ES-I3 (cell line): Measurements from ENCODE around the gene MARCHF5.

ENCODE experiments used
- H3K36me3 ChIP-seq: 2 replicates; pipeline ENCODE4 v1.6.1; 2013; ENCODE audit warnings: mild to moderate bottlenecking, low read length, control low read depth, moderate library complexity; ENCODE audit not compliant: insufficient read depth
- H3K4me1 ChIP-seq: 2 replicates; pipeline ENCODE4 v1.6.1; 2013; ENCODE audit warnings: mild to moderate bottlenecking, control low read depth, low read length; ENCODE audit not compliant: insufficient read depth
- H3K9ac ChIP-seq: 2 replicates; pipeline ENCODE4 v1.6.1; 2013; ENCODE audit warnings: low read depth, mild to moderate bottlenecking, low read length, moderate library complexity
- H3K9me3 ChIP-seq: 2 replicates; pipeline ENCODE4 v1.6.1; 2013; ENCODE audit warnings: mild to moderate bottlenecking, low read length, moderate library complexity; ENCODE audit not compliant: control insufficient read depth, insufficient read depth

MARCHF5 gene

DNA sequence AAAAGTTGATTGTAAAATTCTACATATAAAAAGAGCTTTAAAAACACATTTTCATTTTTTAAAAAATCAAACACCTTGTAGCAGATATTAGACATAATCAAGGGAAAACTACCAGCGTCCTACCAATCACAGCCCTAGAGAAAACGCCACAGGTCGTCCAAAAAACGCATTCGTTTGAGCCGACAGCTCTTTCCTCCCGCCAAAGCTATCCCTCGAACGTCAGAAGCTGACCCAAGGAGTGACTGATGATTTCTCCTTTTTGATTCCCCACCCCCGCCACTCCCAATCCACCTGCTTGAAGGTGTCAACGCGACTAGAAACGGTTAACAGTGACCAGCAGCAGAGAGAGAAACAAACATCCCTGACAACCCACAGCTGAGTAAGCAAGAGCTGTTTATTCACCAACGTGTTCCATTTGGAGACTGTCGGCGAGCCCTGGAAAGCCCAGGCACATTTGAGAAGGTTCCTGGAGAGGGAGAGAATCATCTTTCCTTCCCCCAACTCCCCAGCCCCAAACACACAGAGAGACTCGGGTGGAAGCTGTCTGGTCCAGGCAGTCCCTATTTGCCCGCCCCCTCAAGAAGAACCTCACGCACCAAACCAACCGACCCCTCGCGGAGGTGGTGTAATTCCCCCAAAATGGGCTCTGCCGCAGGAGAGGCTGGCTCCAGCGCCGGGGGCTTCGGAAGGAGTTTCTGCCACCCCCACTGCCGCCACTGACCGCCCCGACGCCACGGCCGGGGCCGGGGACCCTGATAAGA is 711 bp upstream of the MARCHF5 start:
- Histone ChIP-seq H3K4me1 (peaks cover 5% of the 10 kb centered on the region; the same call in 1 of the 2 replicates), H3K36me3 (0 out of 2 replicates have a peak, but pooled peaks cover 5% of the 10 kb centered on the region), H3K9ac (peak overlapping the region; percentile 99), H3K9me3 (no peaks in the 10 kb centered on the region)

DNA sequence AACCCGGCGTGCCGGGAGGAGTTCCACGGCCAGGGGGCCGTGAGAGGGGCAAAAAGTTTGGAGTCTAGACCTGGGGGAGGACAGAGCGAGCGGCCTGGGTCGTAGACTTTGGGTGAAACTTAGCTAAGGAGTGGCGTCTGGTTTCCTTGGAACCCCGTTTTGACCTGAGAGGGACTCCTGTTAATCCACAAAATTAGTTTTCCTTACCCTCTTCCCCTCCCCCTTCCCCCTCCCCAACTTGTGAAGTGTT is 574 bp downstream of the MARCHF5 start:
- peak overlapping the region; percentile 99 for H3K9ac ChIP-seq
- H3K4me1 ChIP-seq = peaks cover 5% of the 10 kb centered on the region; the same call in 1 of the 2 replicates
- H3K9me3 ChIP-seq = no peaks in the 10 kb centered on the region
- 0 out of 2 replicates have a peak, but pooled peaks cover 5% of the 10 kb centered on the region for H3K36me3 ChIP-seq

DNA sequence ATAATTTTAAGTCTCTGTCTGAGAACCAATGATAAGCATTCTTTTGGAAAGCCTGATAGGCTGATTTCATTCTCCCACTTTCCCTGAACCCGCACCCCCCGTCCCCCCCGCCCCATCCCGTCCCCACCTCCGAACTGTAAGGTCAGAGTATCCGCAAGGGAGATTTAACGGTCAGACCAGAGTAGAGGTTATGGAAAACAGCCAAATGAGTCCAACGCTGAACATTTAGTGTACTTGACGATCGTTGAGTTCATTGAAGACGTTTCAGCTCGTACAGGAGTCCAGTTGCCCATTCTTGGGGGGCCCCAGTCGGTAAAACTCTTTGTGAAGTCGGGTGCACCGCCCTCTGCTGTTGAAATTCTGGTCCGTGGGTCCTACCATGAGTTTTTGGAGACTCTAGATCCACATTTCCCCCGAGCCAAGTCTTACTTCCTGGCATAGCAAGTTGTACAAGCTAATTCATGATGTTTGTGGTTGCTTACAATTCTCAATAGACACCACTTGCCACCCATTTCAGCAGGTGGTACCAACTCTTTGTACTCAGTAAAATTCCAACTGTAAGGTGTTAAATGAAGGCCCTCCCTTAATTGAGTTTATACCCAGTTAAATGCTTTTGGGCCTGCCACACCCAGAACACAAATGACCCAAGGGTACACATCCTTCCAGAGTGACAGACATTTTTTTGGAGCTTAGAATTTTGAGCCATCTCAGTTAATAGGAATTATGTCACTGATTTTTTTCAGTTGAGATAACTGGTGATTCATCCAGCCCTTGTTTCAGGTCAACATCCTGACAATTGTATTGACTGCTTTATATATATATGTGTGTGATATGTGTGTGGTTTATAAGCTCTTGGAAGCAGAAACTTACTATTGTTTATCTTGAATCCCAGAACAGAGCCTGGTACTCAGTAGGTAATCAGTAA is 1.2 kb downstream of the MARCHF5 start:
- peak overlapping the region; percentile 99 for H3K9ac ChIP-seq
- H3K36me3 ChIP-seq = 0 out of 2 replicates have a peak, but pooled peaks cover 5% of the 10 kb centered on the region
- peaks cover 5% of the 10 kb centered on the region; the same call in 1 of the 2 replicates for H3K4me1 ChIP-seq
- no peaks in the 10 kb centered on the region for H3K9me3 ChIP-seq

DNA sequence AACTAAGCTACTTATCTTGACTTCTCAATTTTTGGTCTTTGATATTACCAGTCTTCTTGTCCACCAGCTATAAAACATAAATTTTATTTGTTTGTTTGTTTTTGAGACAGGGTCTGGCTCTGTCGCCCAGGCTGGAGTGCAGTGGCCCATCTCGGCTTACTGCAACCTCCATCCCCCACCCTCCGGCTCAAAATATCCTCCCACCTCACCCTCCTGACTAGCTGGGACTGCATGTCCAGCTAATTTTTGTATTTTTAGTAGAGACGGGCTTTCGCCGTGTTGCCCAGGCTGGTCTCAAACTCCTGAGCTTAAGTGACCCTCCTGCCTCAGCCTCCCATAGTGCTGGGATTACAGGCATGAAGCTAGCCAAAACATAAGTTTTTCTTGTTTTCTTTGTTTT is 7.5 kb downstream of the MARCHF5 start:
- H3K4me1 ChIP-seq = peaks cover 8% of the 10 kb centered on the region; the same call in 1 of the 2 replicates
- no peak overlapping the region for H3K9ac ChIP-seq
- H3K36me3 ChIP-seq = peaks cover 8% of the 10 kb centered on the region; the same call in 1 of the 2 replicates
- no peaks in the 10 kb centered on the region for H3K9me3 ChIP-seq

DNA sequence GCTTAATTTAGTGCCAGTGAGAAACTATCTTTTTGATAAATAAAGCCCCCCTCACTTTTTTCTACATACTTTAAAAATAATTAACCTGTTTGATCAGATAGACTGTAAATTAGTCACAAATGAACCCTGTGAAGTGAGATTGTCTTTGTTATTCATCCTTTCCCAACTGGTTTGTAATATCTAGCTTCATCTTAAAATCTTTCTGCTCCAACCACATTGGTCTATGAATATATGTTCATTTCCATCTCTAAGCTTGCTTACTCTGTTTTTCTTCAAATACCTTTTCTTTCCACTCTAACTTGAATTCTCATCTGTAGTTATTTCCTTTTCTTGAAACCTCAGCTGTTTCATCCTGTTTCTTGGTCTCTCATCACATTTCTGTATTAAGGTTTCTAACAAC is 12.1 kb downstream of the MARCHF5 start:
- no peaks in the 10 kb centered on the region for H3K9me3 ChIP-seq
- H3K9ac ChIP-seq = no peak overlapping the region; the same call in 1 of the 2 replicates
- H3K36me3 ChIP-seq = peaks cover 4% of the 10 kb centered on the region; the same call in 1 of the 2 replicates
- peaks cover 32% of the 10 kb centered on the region for H3K4me1 ChIP-seq

DNA sequence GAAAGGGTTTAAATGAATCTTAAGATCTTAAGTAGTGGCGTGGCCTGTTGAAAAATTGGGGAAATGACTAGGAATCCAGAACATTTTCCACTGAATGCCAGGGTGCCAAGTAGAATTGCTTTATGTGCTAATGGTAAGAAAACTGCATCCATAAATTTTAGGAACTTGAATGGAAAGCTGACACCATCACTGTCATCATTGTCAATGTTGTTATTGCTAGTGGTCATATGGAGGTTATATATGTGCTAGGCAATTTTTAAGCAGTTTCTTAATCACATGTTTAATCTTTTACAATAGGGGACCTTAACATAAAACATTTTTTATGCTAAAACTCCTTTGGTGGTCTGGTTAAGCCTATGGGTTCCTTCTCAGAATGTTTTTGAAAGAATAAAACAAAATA is 13.1 kb downstream of the MARCHF5 start:
- no peaks in the 10 kb centered on the region for H3K9me3 ChIP-seq
- no peak overlapping the region for H3K9ac ChIP-seq
- H3K4me1 ChIP-seq = peaks cover 32% of the 10 kb centered on the region
- H3K36me3 ChIP-seq = peaks cover 4% of the 10 kb centered on the region; the same call in 1 of the 2 replicates

DNA sequence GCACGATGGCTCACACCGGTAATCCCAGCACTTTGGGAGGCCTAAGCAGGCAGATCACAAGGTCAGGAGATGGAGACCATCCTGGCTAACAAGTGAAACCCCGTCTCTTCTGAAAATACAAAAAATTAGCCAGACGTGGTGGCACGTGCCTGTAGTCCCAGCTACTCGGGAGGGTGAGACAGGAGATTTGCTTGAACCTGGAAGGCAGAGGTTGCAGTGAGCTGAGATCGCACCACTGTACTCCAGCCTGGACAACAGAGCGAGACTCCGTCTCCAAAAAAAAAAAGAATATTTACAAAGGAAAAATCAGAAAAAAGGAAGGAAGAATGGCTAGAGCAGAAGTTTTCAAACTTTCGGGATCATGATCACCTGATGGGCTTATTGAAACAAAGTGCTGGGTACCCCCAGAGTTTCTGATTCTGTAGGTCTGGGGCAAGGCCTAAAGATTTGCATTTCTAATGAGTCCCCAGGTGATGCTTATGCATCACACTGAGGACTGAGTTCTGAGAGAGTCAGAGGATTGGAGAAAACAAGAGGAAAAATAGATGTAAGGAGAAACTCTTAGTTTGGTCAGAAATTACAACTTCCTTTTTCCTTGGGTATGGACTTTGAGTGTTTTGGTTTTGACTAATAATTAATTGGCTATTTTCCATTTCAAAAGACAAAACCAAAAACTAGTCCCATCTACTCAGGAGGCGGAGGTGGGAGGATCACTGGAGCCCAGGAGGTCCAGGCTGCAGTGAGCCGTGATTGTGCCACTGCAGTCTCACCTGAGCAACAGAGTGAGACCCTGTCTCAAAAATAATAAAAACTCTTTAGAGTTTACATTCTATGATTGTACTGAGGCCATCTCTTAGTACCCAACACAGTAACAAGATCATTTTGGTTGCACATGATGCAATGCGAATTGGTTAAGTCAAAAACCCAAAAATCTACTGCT is 14.4 kb downstream of the MARCHF5 start:
- Histone ChIP-seq H3K9ac (no peak overlapping the region), H3K4me1 (peaks cover 32% of the 10 kb centered on the region)

DNA sequence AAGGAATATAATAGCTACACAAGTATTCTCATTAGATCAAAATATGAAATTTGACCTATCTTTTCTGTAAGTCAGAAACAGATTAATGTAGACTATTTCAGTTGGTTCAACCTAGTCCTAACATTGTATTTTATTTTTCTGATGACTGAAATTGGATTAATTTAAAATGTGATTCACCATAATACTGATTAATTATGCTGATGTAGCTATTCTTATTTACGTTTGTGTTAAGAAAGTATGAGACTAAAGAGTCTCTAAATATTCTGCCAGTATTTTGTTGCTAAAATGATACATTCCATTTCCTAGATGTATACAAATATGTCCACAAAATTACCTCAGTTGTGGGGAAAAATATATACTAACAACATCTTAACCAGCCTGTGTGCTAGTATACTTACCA is 18.3 kb downstream of the MARCHF5 start:
- H3K9ac ChIP-seq = no peak overlapping the region
- no peaks in the 10 kb centered on the region for H3K9me3 ChIP-seq
- H3K4me1 ChIP-seq = peaks cover 16% of the 10 kb centered on the region
- H3K36me3 ChIP-seq = no peaks in the 10 kb centered on the region

More for the DNA sequence above, 14.4 kb downstream of the MARCHF5 start:
- H3K36me3 ChIP-seq = peaks cover 4% of the 10 kb centered on the region; the same call in 1 of the 2 replicates
- no peaks in the 10 kb centered on the region for H3K9me3 ChIP-seq

DNA sequence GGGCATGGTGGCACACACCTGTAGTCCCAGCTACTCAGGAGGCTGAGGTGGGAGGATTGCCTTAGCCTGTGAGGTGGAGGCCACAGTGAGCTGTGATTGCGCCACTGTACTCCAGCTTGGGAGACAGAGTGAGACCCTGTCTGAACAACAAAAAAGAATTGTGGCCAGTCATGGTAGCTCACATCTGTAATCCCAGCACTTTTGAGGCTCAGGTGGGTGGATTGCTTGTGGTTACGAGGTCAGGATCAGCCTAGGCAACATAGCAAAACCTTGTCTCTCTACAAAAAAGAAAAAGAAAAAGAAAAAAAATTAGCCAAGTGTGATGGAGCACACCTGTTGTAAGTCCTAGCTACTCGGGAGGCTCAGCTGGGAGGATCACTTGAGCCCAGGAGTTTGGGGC is 22.8 kb downstream of the MARCHF5 start:
- Histone ChIP-seq H3K4me1 (no peaks in the 10 kb centered on the region; the same call in 1 of the 2 replicates), H3K9ac (no peak overlapping the region), H3K9me3 (no peaks in the 10 kb centered on the region), H3K36me3 (no peaks in the 10 kb centered on the region)

DNA sequence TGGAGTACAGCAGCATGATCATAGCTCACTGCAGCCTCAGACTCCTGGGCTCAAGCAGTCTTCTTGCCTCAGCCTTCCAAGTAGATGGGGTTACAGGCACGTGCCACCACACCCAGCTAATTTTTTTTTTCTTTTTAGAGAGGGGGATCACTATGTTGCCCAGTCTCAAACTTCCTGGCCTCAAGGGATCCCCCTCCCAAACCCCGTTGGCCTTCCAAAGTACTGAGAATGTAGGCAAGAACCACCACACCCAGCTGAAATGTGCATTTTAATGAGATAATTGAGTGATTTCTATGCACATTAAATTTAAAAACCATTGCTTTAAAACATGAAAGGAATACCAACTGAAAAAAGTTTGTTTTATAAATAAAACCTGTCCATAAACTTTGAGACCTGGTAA is 25.6 kb downstream of the MARCHF5 start:
- H3K36me3 ChIP-seq = no peaks in the 10 kb centered on the region
- no peaks in the 10 kb centered on the region for H3K4me1 ChIP-seq

DNA sequence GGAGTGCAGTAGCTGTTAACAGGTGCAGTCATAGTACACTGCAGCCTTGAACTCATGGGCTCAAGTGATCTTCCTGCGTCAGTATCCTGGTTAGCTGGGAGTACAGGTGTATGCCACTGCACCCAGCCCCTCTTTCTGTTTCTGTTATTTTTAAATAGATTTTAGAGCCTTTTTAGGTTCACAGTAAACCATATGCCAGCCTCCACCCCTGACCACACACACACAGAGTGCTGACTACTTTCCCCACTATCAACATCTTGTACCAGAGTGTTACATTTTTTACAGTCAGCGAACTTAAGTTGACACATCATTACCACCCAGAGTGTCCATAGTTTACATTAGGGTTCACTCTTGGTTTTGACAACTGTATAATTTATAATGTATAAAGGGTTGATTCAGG is 32.1 kb downstream of the MARCHF5 start:
- Histone ChIP-seq H3K9ac (no peak overlapping the region), H3K36me3 (no peaks in the 10 kb centered on the region), H3K4me1 (no peaks in the 10 kb centered on the region), H3K9me3 (no peaks in the 10 kb centered on the region)

More for the DNA sequence above, 25.6 kb downstream of the MARCHF5 start:
- Histone ChIP-seq H3K9ac (no peak overlapping the region), H3K9me3 (no peaks in the 10 kb centered on the region)

DNA sequence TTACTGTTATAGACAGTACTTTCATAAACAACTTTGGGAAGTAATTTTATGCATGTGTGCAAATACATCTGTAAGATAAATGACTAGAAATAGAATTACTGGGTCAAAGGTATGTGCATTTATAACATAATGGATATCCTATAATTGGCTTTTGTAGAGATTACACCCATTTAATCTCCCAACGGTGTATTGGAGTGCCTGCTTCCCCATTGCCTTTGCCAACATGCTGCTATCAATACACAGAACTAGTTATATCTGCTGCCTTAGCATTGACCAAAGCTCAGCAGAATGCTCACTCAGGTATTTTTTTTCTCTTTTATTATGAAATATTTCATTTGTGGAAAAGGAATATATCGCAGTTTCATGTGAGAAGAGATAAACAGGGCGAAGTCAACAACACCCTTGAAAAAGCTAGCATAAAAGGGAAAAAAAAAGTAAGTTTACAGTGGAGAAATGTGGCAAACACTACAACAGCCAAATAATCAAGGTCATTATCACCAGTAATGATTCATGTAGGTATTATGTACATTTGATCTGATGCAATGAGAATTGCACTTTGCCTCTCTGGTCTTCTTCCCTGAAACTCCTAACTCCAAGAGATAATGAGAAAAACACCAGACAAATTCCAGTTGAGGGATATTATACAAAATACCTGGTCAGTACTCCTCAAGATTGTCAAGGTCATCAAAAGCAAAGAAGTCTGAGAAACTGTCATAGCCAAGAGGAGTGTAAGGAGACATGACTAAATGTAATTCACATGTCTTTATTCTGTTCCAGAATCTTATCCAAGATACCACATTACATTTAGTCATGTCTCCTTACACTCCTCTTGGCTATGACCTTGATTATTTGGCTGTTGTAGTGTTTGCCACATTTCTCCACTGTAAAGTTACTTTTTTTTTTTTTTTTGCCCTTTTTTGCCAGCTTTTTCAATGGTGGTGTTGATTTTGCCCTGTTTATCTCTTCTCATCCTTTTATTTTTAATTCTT is 36.8 kb downstream of the MARCHF5 start:
- Histone ChIP-seq H3K36me3 (no peaks in the 10 kb centered on the region), H3K9ac (no peak overlapping the region), H3K4me1 (peaks cover 5% of the 10 kb centered on the region; the same call in 1 of the 2 replicates), H3K9me3 (no peaks in the 10 kb centered on the region)

DNA sequence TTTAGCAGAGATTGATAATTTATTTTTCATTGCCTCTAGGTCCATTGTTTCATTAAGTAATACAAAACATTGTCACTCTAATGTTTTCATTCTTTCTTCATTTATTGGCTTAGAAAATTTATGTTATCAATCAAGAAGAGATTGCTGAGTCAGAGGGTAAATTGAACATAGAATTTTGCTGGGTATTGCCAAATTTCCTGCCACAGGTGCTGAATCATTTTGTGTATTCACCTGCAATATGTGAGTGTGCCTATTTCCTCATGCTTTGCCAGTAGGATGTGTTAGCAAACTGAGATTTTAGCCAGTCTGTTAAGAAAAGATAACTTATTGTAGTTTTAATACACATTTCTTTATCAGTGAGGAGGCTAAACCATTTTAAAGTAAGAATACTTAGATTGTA is 38.0 kb downstream of the MARCHF5 start:
- Histone ChIP-seq H3K36me3 (no peaks in the 10 kb centered on the region), H3K9me3 (no peaks in the 10 kb centered on the region), H3K4me1 (peaks cover 5% of the 10 kb centered on the region; the same call in 1 of the 2 replicates), H3K9ac (no peak overlapping the region)
